DMS79 (cell line): ENCODE measurements around the gene OSBPL6.
A peak's percentile ranks its signal among the peaks of the same experiment; 100 is the strongest.
"Not testable (repeated sequence)": the region's sequence is repeated elsewhere in the genome, so short reads cannot be mapped to it uniquely, and the experiment has no call there.

Experiments
- DNase-seq: peaks from one replicate; lab custom pipeline; 2025; lab: John Stamatoyannopoulos, UW

Gene OSBPL6

GRCh38 chr2:178304333-178304732, 110.0 kb downstream of the OSBPL6 start:
- DNase-seq = peak; percentile 18

- peak; percentile 33 for DNase-seq
Measured at GRCh38 chr2:178306352-178307073, 112.2 kb downstream of the OSBPL6 start.

GRCh38 chr2:178307650-178308049, 113.3 kb downstream of the OSBPL6 start:
- no peak for DNase-seq

- no peak for DNase-seq
Measured at GRCh38 chr2:178309541-178309940, 115.2 kb downstream of the OSBPL6 start.

- no peak for DNase-seq
Measured at GRCh38 chr2:178315078-178315477, 120.8 kb downstream of the OSBPL6 start.

- no peak for DNase-seq
Measured at GRCh38 chr2:178315488-178315948, 121.2 kb downstream of the OSBPL6 start.

- DNase-seq = no peak
Measured at GRCh38 chr2:178317811-178318210, 123.5 kb downstream of the OSBPL6 start.

GRCh38 chr2:178320011-178320585, 125.8 kb downstream of the OSBPL6 start:
- no peak for DNase-seq

GRCh38 chr2:178322068-178322467, 127.8 kb downstream of the OSBPL6 start:
- no peak for DNase-seq

GRCh38 chr2:178323331-178323730, 129.0 kb downstream of the OSBPL6 start:
- DNase-seq = not testable (repeated sequence)

GRCh38 chr2:178324077-178324476, 129.8 kb downstream of the OSBPL6 start:
- peak; percentile 63 for DNase-seq

- no peak for DNase-seq
Measured at GRCh38 chr2:178325268-178325667, 131.0 kb downstream of the OSBPL6 start.

GRCh38 chr2:178327516-178327915, 133.2 kb downstream of the OSBPL6 start:
- peak; percentile 89 for DNase-seq

- no peak for DNase-seq
Measured at GRCh38 chr2:178328037-178328436, 133.7 kb downstream of the OSBPL6 start.

GRCh38 chr2:178330175-178331017, 136.1 kb downstream of the OSBPL6 start:
- DNase-seq = no peak

- peak; percentile 74 for DNase-seq
Measured at GRCh38 chr2:178331474-178332432, 137.4 kb downstream of the OSBPL6 start.

GRCh38 chr2:178333851-178334250, 139.5 kb downstream of the OSBPL6 start:
- DNase-seq = no peak

GRCh38 chr2:178335230-178335629, 140.9 kb downstream of the OSBPL6 start:
- peak; percentile 5 for DNase-seq

- DNase-seq = no peak
Measured at GRCh38 chr2:178344121-178344520, 149.8 kb downstream of the OSBPL6 start.

- no peak for DNase-seq
Measured at GRCh38 chr2:178345951-178346350, 151.6 kb downstream of the OSBPL6 start.

GRCh38 chr2:178350051-178350450, 155.7 kb downstream of the OSBPL6 start:
- no peak for DNase-seq

GRCh38 chr2:178357704-178358103, 163.4 kb downstream of the OSBPL6 start:
- DNase-seq = not testable (repeated sequence)
